Fibroblast of the aortic adventitia (primary cell): ENCODE measurements around the gene ZNF177. TPM values are rescaled to one million over a fixed set of nuclear protein-coding genes. Genes with fewer than 3 reads are reported as not detected.

Source experiments
- DNase-seq: peaks from one replicate; pipeline ENCODE4 v3.0.0-alpha.2; 2010; ENCODE audit warnings: low read depth
- H3K4me3 ChIP-seq: 2 replicates; pipeline ENCODE4 v1.5.1; 2011; ENCODE audit warnings: low read depth, mild to moderate bottlenecking, control low read depth, low read length, moderate library complexity
- CTCF ChIP-seq: IDR thresholded peaks from 2 replicates; pipeline ENCODE4 v1.5.1; 2011; ENCODE audit warnings: mild to moderate bottlenecking, low read length, control low read depth, inconsistent platforms; ENCODE audit not compliant: insufficient read depth
- total RNA-seq: library from RNA; depleted of rRNA; stranded (reverse); fragments of >200 nt; gene quantifications from 2 replicates; pipeline ENCODE4 v1.2.3, GENCODE V29; 2012; ENCODE audit warnings: low replicate concordance

ZNF177 gene
- total RNA-seq, 1 donor, result 1.1 TPM

- no peak for DNase-seq
- TF ChIP-seq CTCF, result no peak
- H3K4me3 ChIP-seq, result no peak overlapping the region
Measured at GRCh38 chr19:9329999-9330398, 32.8 kb upstream of the ZNF177 start.

GRCh38 chr19:9342610-9343304 is 20.1 kb upstream of the ZNF177 start:
- H3K4me3 ChIP-seq, result no peak overlapping the region
- TF ChIP-seq CTCF, result no peak
- peak; percentile 2 for DNase-seq

- H3K4me3 ChIP-seq, result no peak overlapping the region
- DNase-seq, result no peak
- TF ChIP-seq CTCF, result no peak
Measured at GRCh38 chr19:9345005-9345404, 17.8 kb upstream of the ZNF177 start.

GRCh38 chr19:9348253-9348652 is 14.6 kb upstream of the ZNF177 start:
- no peak for TF ChIP-seq CTCF
- H3K4me3 ChIP-seq, result no peak overlapping the region

GRCh38 chr19:9348671-9349070 is 14.1 kb upstream of the ZNF177 start:
- H3K4me3 ChIP-seq, result no peak overlapping the region
- no peak for TF ChIP-seq CTCF
- DNase-seq, result no peak

More at GRCh38 chr19:9348253-9348652, 14.6 kb upstream of the ZNF177 start:
- DNase-seq, result no peak

- DNase-seq, result no peak
- H3K4me3 ChIP-seq, result no peak overlapping the region
- TF ChIP-seq CTCF, result no peak
Measured at GRCh38 chr19:9352505-9352904, 10.3 kb upstream of the ZNF177 start.

GRCh38 chr19:9353011-9353410 is 9.8 kb upstream of the ZNF177 start:
- no peak overlapping the region for H3K4me3 ChIP-seq
- no peak for TF ChIP-seq CTCF
- DNase-seq, result no peak
